ENCODE measurements around the gene ERC1.

The ERC1 gene

DNA sequence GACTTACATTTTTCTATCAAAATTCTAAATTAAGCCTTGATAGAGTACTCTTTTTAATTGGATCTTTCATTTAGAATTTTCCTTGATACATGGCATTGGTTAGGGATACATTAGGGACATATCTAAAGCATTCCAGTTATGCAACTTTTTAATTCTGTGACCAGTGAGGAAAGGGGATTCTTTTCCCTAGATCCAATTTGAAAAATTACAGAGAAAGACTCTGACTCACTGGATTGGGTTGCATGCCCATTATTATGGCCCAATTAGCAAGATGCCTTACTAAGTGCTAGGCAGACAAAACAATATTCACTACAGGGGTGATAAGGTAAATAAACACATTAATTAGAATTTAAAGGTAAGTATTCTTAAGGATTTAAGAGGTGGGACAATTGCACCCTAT lies 36.3 kb upstream of the ERC1 start:
- Histone ChIP-seq H3K4me1 (ENCODE audit: insufficient read depth, low read length, severe bottlenecking) (peaks cover 8% of the 10 kb centered on the region), H3K4me3 (ENCODE audit: low read depth, low read length, poor library complexity, severe bottlenecking) (no peak overlapping the region), H3F3A (ENCODE audit: insufficient read depth, low read length) (peaks cover 14% of the 10 kb centered on the region; the same call in 1 of the 2 replicates), H3K9me3 (ENCODE audit: low read length) (0 out of 2 replicates have a peak, but pooled peaks cover 4% of the 10 kb centered on the region), H4K20me1 (ENCODE audit: insufficient read depth, low read length) (no peaks in the 10 kb centered on the region), H3K27me3 (ENCODE audit: insufficient read depth, low read length) (no peaks in the 10 kb centered on the region), H3K9me2 (ENCODE audit: low read depth, low read length) (no peaks in the 10 kb centered on the region), H3K27ac (ENCODE audit: low read depth, low read length, poor library complexity, severe bottlenecking) (no peak overlapping the region), H3K9ac (ENCODE audit: low read length) (no peak overlapping the region), H2AFZ (ENCODE audit: low read length) (no peak overlapping the region), H3K36me3 (ENCODE audit: insufficient read depth, low read length) (no peaks in the 10 kb centered on the region), H3K4me2 (ENCODE audit: low read length) (no peak overlapping the region), H3K79me2 (ENCODE audit: insufficient read depth, low read length) (no peaks in the 10 kb centered on the region)
- TF ChIP-seq, protein P1, sequence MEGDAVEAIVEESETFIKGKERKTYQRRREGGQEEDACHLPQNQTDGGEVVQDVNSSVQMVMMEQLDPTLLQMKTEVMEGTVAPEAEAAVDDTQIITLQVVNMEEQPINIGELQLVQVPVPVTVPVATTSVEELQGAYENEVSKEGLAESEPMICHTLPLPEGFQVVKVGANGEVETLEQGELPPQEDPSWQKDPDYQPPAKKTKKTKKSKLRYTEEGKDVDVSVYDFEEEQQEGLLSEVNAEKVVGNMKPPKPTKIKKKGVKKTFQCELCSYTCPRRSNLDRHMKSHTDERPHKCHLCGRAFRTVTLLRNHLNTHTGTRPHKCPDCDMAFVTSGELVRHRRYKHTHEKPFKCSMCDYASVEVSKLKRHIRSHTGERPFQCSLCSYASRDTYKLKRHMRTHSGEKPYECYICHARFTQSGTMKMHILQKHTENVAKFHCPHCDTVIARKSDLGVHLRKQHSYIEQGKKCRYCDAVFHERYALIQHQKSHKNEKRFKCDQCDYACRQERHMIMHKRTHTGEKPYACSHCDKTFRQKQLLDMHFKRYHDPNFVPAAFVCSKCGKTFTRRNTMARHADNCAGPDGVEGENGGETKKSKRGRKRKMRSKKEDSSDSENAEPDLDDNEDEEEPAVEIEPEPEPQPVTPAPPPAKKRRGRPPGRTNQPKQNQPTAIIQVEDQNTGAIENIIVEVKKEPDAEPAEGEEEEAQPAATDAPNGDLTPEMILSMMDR (IDR thresholded peaks at IDR 0.05; ENCODE audit: low read length): no peak
- TF ChIP-seq EZH2 (IDR thresholded peaks at IDR 0.05; ENCODE audit: borderline replicate concordance, low read length): no peak

GRCh38 chr12:955939-956338 lies 35.1 kb upstream of the ERC1 start:
- Histone ChIP-seq H2AFZ (ENCODE audit: low read length) (0 out of 2 replicates have a peak overlapping the region, but pooled peaks have one; percentile 18), H3F3A (ENCODE audit: insufficient read depth, low read length) (peaks cover 14% of the 10 kb centered on the region; the same call in 1 of the 2 replicates), H3K27me3 (ENCODE audit: insufficient read depth, low read length) (no peaks in the 10 kb centered on the region), H3K36me3 (ENCODE audit: insufficient read depth, low read length) (no peaks in the 10 kb centered on the region), H3K4me3 (ENCODE audit: low read depth, low read length, poor library complexity, severe bottlenecking) (no peak overlapping the region), H3K4me1 (ENCODE audit: insufficient read depth, low read length, severe bottlenecking) (peaks cover 8% of the 10 kb centered on the region), H4K20me1 (ENCODE audit: insufficient read depth, low read length) (no peaks in the 10 kb centered on the region), H3K9me2 (ENCODE audit: low read depth, low read length) (no peaks in the 10 kb centered on the region), H3K27ac (ENCODE audit: low read depth, low read length, poor library complexity, severe bottlenecking) (no peak overlapping the region), H3K9me3 (ENCODE audit: low read length) (0 out of 2 replicates have a peak, but pooled peaks cover 4% of the 10 kb centered on the region), H3K9ac (ENCODE audit: low read length) (no peak overlapping the region), H3K4me2 (ENCODE audit: low read length) (no peak overlapping the region), H3K79me2 (ENCODE audit: insufficient read depth, low read length) (no peaks in the 10 kb centered on the region)
- TF ChIP-seq EZH2 (IDR thresholded peaks at IDR 0.05; ENCODE audit: borderline replicate concordance, low read length): no peak
- TF ChIP-seq, protein P1 (IDR thresholded peaks at IDR 0.05; ENCODE audit: low read length): no peak

DNA sequence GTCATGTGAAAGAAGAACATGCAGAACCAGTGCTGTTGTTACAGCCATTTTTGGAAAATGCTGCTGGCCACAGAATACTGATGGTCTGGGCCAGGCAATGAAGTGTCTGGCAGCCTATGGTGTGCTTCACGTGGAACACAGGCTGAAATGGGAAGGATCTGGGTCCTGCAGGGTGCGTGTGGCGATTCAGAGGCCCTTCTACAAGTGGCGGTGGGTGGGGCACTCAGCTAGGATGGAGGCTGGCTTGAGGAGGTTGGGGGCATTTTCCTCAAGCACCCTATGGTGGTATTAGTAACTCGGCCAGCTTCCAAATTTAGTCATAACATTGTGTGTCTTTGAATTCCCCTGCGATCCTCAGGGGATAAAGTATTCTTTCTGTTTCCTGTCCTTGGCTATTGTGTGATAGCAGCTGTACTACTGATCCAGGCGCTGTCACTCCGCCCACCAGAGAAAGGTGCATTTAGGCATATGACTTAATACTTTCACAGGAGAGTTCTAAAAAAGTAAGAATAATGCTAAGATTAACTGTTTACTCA lies 32.4 kb upstream of the ERC1 start:
- Histone ChIP-seq H3K79me2 (ENCODE audit: insufficient read depth, low read length) (no peaks in the 10 kb centered on the region), H3K4me3 (ENCODE audit: low read depth, low read length, poor library complexity, severe bottlenecking) (no peak overlapping the region), H3F3A (ENCODE audit: insufficient read depth, low read length) (no peaks in the 10 kb centered on the region), H3K9me3 (ENCODE audit: low read length) (0 out of 2 replicates have a peak, but pooled peaks cover 3% of the 10 kb centered on the region), H3K4me1 (ENCODE audit: insufficient read depth, low read length, severe bottlenecking) (peaks cover under 1% of the 10 kb centered on the region), H3K9ac (ENCODE audit: low read length) (no peak overlapping the region), H2AFZ (ENCODE audit: low read length) (no peak overlapping the region), H4K20me1 (ENCODE audit: insufficient read depth, low read length) (no peaks in the 10 kb centered on the region), H3K9me2 (ENCODE audit: low read depth, low read length) (no peaks in the 10 kb centered on the region), H3K27ac (ENCODE audit: low read depth, low read length, poor library complexity, severe bottlenecking) (no peak overlapping the region), H3K27me3 (ENCODE audit: insufficient read depth, low read length) (no peaks in the 10 kb centered on the region), H3K4me2 (ENCODE audit: low read length) (no peak overlapping the region), H3K36me3 (ENCODE audit: insufficient read depth, low read length) (no peaks in the 10 kb centered on the region)
- TF ChIP-seq EZH2 (IDR thresholded peaks at IDR 0.05; ENCODE audit: borderline replicate concordance, low read length): no peak
- TF ChIP-seq, protein P1 (IDR thresholded peaks at IDR 0.05; ENCODE audit: low read length): no peak

All from OCI-LY1 (cell line).